Loucy (cell line): Measurements from ENCODE around the gene BTBD10.

ENCODE experiments used
- CTCF ChIP-seq: fragments of 200-600 bp; sonication (generic); conservative IDR thresholded peaks from 2 replicates; pipeline ENCODE4 v1.5.1; 2014; ENCODE audit warnings: mild to moderate bottlenecking, antibody characterized with exemption, low read length
- EZH2phosphoT487 ChIP-seq: fragments of 200-600 bp; IDR thresholded peaks from 2 replicates; pipeline ENCODE4 v1.6.1; 2018; ENCODE audit warnings: antibody characterized with exemption, mild to moderate bottlenecking, moderate library complexity, borderline replicate concordance

- TF ChIP-seq CTCF, result no peak
- no peak for TF ChIP-seq EZH2phosphoT487
Observed at GRCh38 chr11:13346470-13346869, 116.6 kb downstream of the BTBD10 start.
